ENCODE results near the gene FARS2. TPM values are rescaled to one million over a fixed set of nuclear protein-coding genes. Genes with fewer than 3 reads are reported as not detected.

Gene FARS2
- total and polyA plus RNA-seq, 4 donors = 6.3 to 14.2 (median 10.5) TPM

- H3K4me3 ChIP-seq (ENCODE audit: low read length in 2 of 2) = no peak overlapping the region
- no peaks in the 10 kb centered on the region for H3K9me3 ChIP-seq (ENCODE audit: control insufficient read depth, low read length)
- ATAC-seq (ENCODE audit: low FRiP score) = no peak
- no peak overlapping the region for H3K27ac ChIP-seq (ENCODE audit: low read depth in 1 of 2, low read length in 2 of 2)
- no peaks in the 10 kb centered on the region for H3K4me1 ChIP-seq (ENCODE audit: control insufficient read depth in 1 of 2, insufficient read depth in 2 of 2, low read length in 2 of 2)
- 92% methylated on average over 5 of the region's 5 CpGs for WGBS, 2 donors
- intact Hi-C loops (cut with DNase I) = no loop called here
- no peaks in the 10 kb centered on the region for H3K27me3 ChIP-seq (ENCODE audit: control insufficient read depth in 1 of 2, insufficient read depth in 2 of 2, low read length in 1 of 2)
- no peaks in the 10 kb centered on the region for H3K36me3 ChIP-seq (ENCODE audit: control insufficient read depth in 1 of 2, insufficient read depth in 2 of 2, low read length in 1 of 2)
- no peak for DNase-seq
Measured at GRCh38 chr6:5605937-5606336, 344.6 kb downstream of the FARS2 start.

GRCh38 chr6:5606546-5606945 is 345.2 kb downstream of the FARS2 start:
- H3K27me3 ChIP-seq (ENCODE audit: control insufficient read depth in 1 of 2, insufficient read depth in 2 of 2, low read length in 1 of 2) = no peaks in the 10 kb centered on the region
- H3K4me3 ChIP-seq (ENCODE audit: low read length in 2 of 2) = no peak overlapping the region
- no peak overlapping the region for H3K27ac ChIP-seq (ENCODE audit: low read depth in 1 of 2, low read length in 2 of 2)
- no peaks in the 10 kb centered on the region for H3K9me3 ChIP-seq (ENCODE audit: control insufficient read depth, low read length)
- ATAC-seq (ENCODE audit: low FRiP score) (no peak), DNase-seq (no peak)
- intact Hi-C loops (cut with DNase I) = no loop called here
- no peaks in the 10 kb centered on the region for H3K4me1 ChIP-seq (ENCODE audit: control insufficient read depth in 1 of 2, insufficient read depth in 2 of 2, low read length in 2 of 2)
- WGBS, 2 donors = 96 to 97% methylated on average over 4 of the region's 4 CpGs
- no peaks in the 10 kb centered on the region for H3K36me3 ChIP-seq (ENCODE audit: control insufficient read depth in 1 of 2, insufficient read depth in 2 of 2, low read length in 1 of 2)

- intact Hi-C loops (cut with DNase I) = no loop called here
- DNase-seq = no peak
- Histone ChIP-seq H3K27ac (ENCODE audit: low read depth in 1 of 2, low read length in 2 of 2) (no peak overlapping the region), H3K4me3 (ENCODE audit: low read length in 2 of 2) (no peak overlapping the region), H3K9me3 (ENCODE audit: control insufficient read depth, low read length) (no peaks in the 10 kb centered on the region), H3K27me3 (ENCODE audit: control insufficient read depth in 1 of 2, insufficient read depth in 2 of 2, low read length in 1 of 2) (no peaks in the 10 kb centered on the region), H3K4me1 (ENCODE audit: control insufficient read depth in 1 of 2, insufficient read depth in 2 of 2, low read length in 2 of 2) (no peaks in the 10 kb centered on the region), H3K36me3 (ENCODE audit: control insufficient read depth in 1 of 2, insufficient read depth in 2 of 2, low read length in 1 of 2) (no peaks in the 10 kb centered on the region)
- WGBS, 2 donors = 87 to 91% methylated on average over 8 of the region's 8 CpGs
- ATAC-seq (ENCODE audit: low FRiP score) = no peak
Measured at GRCh38 chr6:5610640-5611039, 349.3 kb downstream of the FARS2 start.

GRCh38 chr6:5617179-5617578 is 355.9 kb downstream of the FARS2 start:
- H3K36me3 ChIP-seq (ENCODE audit: control insufficient read depth in 1 of 2, insufficient read depth in 2 of 2, low read length in 1 of 2) = peaks cover 0 to 1% of the 10 kb centered on the region in 2 donors
- WGBS, 2 donors = 97 to 100% methylated on average over 1 of the region's 1 CpG
- no peaks in the 10 kb centered on the region for H3K4me1 ChIP-seq (ENCODE audit: control insufficient read depth in 1 of 2, insufficient read depth in 2 of 2, low read length in 2 of 2)
- intact Hi-C loops (cut with DNase I) = no loop called here
- ATAC-seq (ENCODE audit: low FRiP score) (no peak), DNase-seq (no peak)
- H3K27ac ChIP-seq (ENCODE audit: low read depth in 1 of 2, low read length in 2 of 2) = no peak overlapping the region
- no peaks in the 10 kb centered on the region for H3K9me3 ChIP-seq (ENCODE audit: control insufficient read depth, low read length)
- H3K4me3 ChIP-seq (ENCODE audit: low read length in 2 of 2) = no peak overlapping the region
- H3K27me3 ChIP-seq (ENCODE audit: control insufficient read depth in 1 of 2, insufficient read depth in 2 of 2, low read length in 1 of 2) = no peaks in the 10 kb centered on the region

- Histone ChIP-seq H3K9me3 (ENCODE audit: control insufficient read depth, low read length) (no peaks in the 10 kb centered on the region), H3K36me3 (ENCODE audit: control insufficient read depth in 1 of 2, insufficient read depth in 2 of 2, low read length in 1 of 2) (peaks cover 0 to 1% of the 10 kb centered on the region in 2 donors), H3K4me3 (ENCODE audit: low read length in 2 of 2) (no peak overlapping the region), H3K27ac (ENCODE audit: low read depth in 1 of 2, low read length in 2 of 2) (no peak overlapping the region), H3K27me3 (ENCODE audit: control insufficient read depth in 1 of 2, insufficient read depth in 2 of 2, low read length in 1 of 2) (no peaks in the 10 kb centered on the region), H3K4me1 (ENCODE audit: control insufficient read depth in 1 of 2, insufficient read depth in 2 of 2, low read length in 2 of 2) (no peaks in the 10 kb centered on the region)
- ATAC-seq (ENCODE audit: low FRiP score) (no peak), DNase-seq (no peak)
- WGBS, 2 donors = 79 to 93% methylated on average over 3 of the region's 3 CpGs
- intact Hi-C loops (cut with DNase I) = no loop called here
Measured at GRCh38 chr6:5619249-5619648, 357.9 kb downstream of the FARS2 start.

- H3K27ac ChIP-seq (ENCODE audit: low read depth in 1 of 2, low read length in 2 of 2) = no peak overlapping the region
Measured at GRCh38 chr6:5622276-5623005, 361.1 kb downstream of the FARS2 start.

GRCh38 chr6:5623769-5624168 is 362.5 kb downstream of the FARS2 start:
- DNase-seq = no peak
- H3K4me1 ChIP-seq (ENCODE audit: control insufficient read depth in 1 of 2, insufficient read depth in 2 of 2, low read length in 2 of 2) = no peaks in the 10 kb centered on the region
- H3K27ac ChIP-seq (ENCODE audit: low read depth in 1 of 2, low read length in 2 of 2) = no peak overlapping the region
- no peak for ATAC-seq (ENCODE audit: low FRiP score)
- H3K36me3 ChIP-seq (ENCODE audit: control insufficient read depth in 1 of 2, insufficient read depth in 2 of 2, low read length in 1 of 2) = peaks cover 0 to 1% of the 10 kb centered on the region in 2 donors
- H3K4me3 ChIP-seq (ENCODE audit: low read length in 2 of 2) = no peak overlapping the region
- no peaks in the 10 kb centered on the region for H3K9me3 ChIP-seq (ENCODE audit: control insufficient read depth, low read length)
- H3K27me3 ChIP-seq (ENCODE audit: control insufficient read depth in 1 of 2, insufficient read depth in 2 of 2, low read length in 1 of 2) = no peaks in the 10 kb centered on the region
- intact Hi-C loops (cut with DNase I) = no loop called here
- 65 to 98% methylated on average over 2 of the region's 2 CpGs for WGBS, 2 donors

More at GRCh38 chr6:5622276-5623005, 361.1 kb downstream of the FARS2 start:
- DNase-seq = no peak
- no peak for ATAC-seq (ENCODE audit: low FRiP score)
- WGBS, 2 donors = 87 to 98% methylated on average over 10 of the region's 10 CpGs
- no peaks in the 10 kb centered on the region for H3K27me3 ChIP-seq (ENCODE audit: control insufficient read depth in 1 of 2, insufficient read depth in 2 of 2, low read length in 1 of 2)
- H3K4me1 ChIP-seq (ENCODE audit: control insufficient read depth in 1 of 2, insufficient read depth in 2 of 2, low read length in 2 of 2) = no peaks in the 10 kb centered on the region
- no peaks in the 10 kb centered on the region for H3K9me3 ChIP-seq (ENCODE audit: control insufficient read depth, low read length)
- no peak overlapping the region for H3K4me3 ChIP-seq (ENCODE audit: low read length in 2 of 2)
- intact Hi-C loops (cut with DNase I) = no loop called here
- peaks cover 0 to 1% of the 10 kb centered on the region in 2 donors for H3K36me3 ChIP-seq (ENCODE audit: control insufficient read depth in 1 of 2, insufficient read depth in 2 of 2, low read length in 1 of 2)

GRCh38 chr6:5624256-5624655 is 362.9 kb downstream of the FARS2 start:
- Histone ChIP-seq H3K36me3 (ENCODE audit: control insufficient read depth in 1 of 2, insufficient read depth in 2 of 2, low read length in 1 of 2) (peaks cover 0 to 1% of the 10 kb centered on the region in 2 donors), H3K4me3 (ENCODE audit: low read length in 2 of 2) (no peak overlapping the region), H3K4me1 (ENCODE audit: control insufficient read depth in 1 of 2, insufficient read depth in 2 of 2, low read length in 2 of 2) (no peaks in the 10 kb centered on the region), H3K9me3 (ENCODE audit: control insufficient read depth, low read length) (no peaks in the 10 kb centered on the region), H3K27me3 (ENCODE audit: control insufficient read depth in 1 of 2, insufficient read depth in 2 of 2, low read length in 1 of 2) (no peaks in the 10 kb centered on the region), H3K27ac (ENCODE audit: low read depth in 1 of 2, low read length in 2 of 2) (no peak overlapping the region)
- no peak for ATAC-seq (ENCODE audit: low FRiP score)
- DNase-seq = no peak
- WGBS, 2 donors = 81 to 93% methylated on average over 6 of the region's 6 CpGs
- intact Hi-C loops (cut with DNase I) = no loop called here

GRCh38 chr6:5626727-5627426 is 365.6 kb downstream of the FARS2 start:
- Histone ChIP-seq H3K27me3 (ENCODE audit: control insufficient read depth in 1 of 2, insufficient read depth in 2 of 2, low read length in 1 of 2) (no peaks in the 10 kb centered on the region), H3K36me3 (ENCODE audit: control insufficient read depth in 1 of 2, insufficient read depth in 2 of 2, low read length in 1 of 2) (no peaks in the 10 kb centered on the region), H3K27ac (ENCODE audit: low read depth in 1 of 2, low read length in 2 of 2) (no peak overlapping the region), H3K4me3 (ENCODE audit: low read length in 2 of 2) (no peak overlapping the region), H3K4me1 (ENCODE audit: control insufficient read depth in 1 of 2, insufficient read depth in 2 of 2, low read length in 2 of 2) (no peaks in the 10 kb centered on the region), H3K9me3 (ENCODE audit: control insufficient read depth, low read length) (no peaks in the 10 kb centered on the region)
- intact Hi-C loops (cut with DNase I) = no loop called here
- no peak for ATAC-seq (ENCODE audit: low FRiP score)
- no peak for DNase-seq
- 86 to 90% methylated on average over 7 of the region's 7 CpGs for WGBS, 2 donors
